ENCODE results near the gene RBL1.

DNA sequence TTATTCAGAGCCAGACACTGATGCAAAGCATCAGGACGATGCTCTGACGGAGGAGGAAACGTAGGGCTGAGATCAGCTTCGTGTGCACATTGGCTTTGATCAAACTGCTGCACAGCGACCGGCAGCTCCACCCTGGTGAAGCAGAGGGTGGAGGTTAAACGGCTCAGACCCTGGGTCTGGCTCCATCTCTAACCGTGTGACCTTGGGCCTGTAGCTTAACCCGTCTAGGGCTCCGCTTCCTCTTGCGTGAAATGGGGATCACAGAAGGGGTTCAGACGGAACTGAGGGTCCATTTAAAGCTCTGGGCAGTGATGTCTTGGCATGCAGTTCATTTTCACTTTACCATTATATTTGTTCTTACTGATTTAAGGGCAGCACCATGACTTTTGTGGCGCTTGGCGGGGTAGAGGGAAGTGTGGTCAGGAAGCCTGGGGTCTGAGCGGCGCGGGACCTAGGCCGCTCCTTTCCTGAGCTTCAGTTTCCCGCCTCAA, 644 bp downstream of the RBL1 start:
- TF ChIP-seq POLR2A (IDR thresholded peaks at IDR 0.05) (no peak), POLR2AphosphoS5 (IDR thresholded peaks at IDR 0.05) (no peak), EP300 (IDR thresholded peaks at IDR 0.05) (no peak)
- TF ChIP-seq, protein P1, sequence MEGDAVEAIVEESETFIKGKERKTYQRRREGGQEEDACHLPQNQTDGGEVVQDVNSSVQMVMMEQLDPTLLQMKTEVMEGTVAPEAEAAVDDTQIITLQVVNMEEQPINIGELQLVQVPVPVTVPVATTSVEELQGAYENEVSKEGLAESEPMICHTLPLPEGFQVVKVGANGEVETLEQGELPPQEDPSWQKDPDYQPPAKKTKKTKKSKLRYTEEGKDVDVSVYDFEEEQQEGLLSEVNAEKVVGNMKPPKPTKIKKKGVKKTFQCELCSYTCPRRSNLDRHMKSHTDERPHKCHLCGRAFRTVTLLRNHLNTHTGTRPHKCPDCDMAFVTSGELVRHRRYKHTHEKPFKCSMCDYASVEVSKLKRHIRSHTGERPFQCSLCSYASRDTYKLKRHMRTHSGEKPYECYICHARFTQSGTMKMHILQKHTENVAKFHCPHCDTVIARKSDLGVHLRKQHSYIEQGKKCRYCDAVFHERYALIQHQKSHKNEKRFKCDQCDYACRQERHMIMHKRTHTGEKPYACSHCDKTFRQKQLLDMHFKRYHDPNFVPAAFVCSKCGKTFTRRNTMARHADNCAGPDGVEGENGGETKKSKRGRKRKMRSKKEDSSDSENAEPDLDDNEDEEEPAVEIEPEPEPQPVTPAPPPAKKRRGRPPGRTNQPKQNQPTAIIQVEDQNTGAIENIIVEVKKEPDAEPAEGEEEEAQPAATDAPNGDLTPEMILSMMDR (IDR thresholded peaks at IDR 0.05) = no peak

All from gastroesophageal sphincter (tissue), 3 donors.